Activated CD8-positive, alpha-beta T cell treated with anti-CD3 and anti-CD28 coated beads for 36 hours (primary cell): ENCODE results near the gene CLEC4D. TPM values are rescaled to one million over a fixed set of nuclear protein-coding genes. Genes with fewer than 3 reads are reported as not detected.
"Not testable (repeated sequence)": the region's sequence is repeated elsewhere in the genome, so short reads cannot be mapped to it uniquely, and the experiment has no call there.

Experiments
- ATAC-seq: fragments of 200-7000 bp; cut with Tn5 transposase; one replicate; pipeline ENCODE4 v1.10.0; 2021; ENCODE audit warnings: mild to moderate bottlenecking, moderate library complexity
- CTCF ChIA-PET: fragments of 350-600 bp; sonication (Branson Sonifier 250); formaldehyde crosslinking; loops from one replicate; lab custom pipeline; 2021; ENCODE audit warnings: antibody characterized with exemption; lab: Charles Lee
- POLR2A ChIA-PET: fragments of 350-600 bp; sonication (Branson Sonifier 250); formaldehyde crosslinking; loops from one replicate; lab custom pipeline; 2021; ENCODE audit warnings: antibody characterized with exemption; lab: Charles Lee
- DNase-seq: peaks from one replicate; pipeline ENCODE4 v3.0.0-alpha.2; 2020
- H3K27ac Mint-ChIP-seq: one replicate; pipeline ENCODE4 v1.8.0; 2021; ENCODE audit warnings: mild to moderate bottlenecking, mixed read lengths
- H3K27me3 Mint-ChIP-seq: one replicate; pipeline ENCODE4 v1.8.0; 2021; ENCODE audit warnings: mixed read lengths
- H3K36me3 Mint-ChIP-seq: one replicate; pipeline ENCODE4 v1.8.0; 2021; ENCODE audit warnings: low read depth, mixed read lengths
- H3K4me1 Mint-ChIP-seq: one replicate; pipeline ENCODE4 v1.8.0; 2021; ENCODE audit warnings: low read depth, mixed read lengths
- H3K4me3 Mint-ChIP-seq: one replicate; pipeline ENCODE4 v1.8.0; 2021; ENCODE audit warnings: mild to moderate bottlenecking, moderate library complexity, mixed read lengths
- H3K9me3 Mint-ChIP-seq: one replicate; pipeline ENCODE4 v1.8.0; 2021; ENCODE audit warnings: mixed read lengths
- intact Hi-C: fragments of 100-400 bp; cut with micrococcal nuclease; formaldehyde crosslinking; loops from one replicate; pipeline ENCODE4 v1.10.0; 2022
- total RNA-seq, 2 experiments: library from RNA; stranded (reverse); gene quantifications; one replicate each; pipeline ENCODE4 v1.2.3, GENCODE V29; 2021
- TF ChIP-seq, protein P1 (sequence below): fragments of 200-600 bp; IDR thresholded peaks from one replicate; pipeline ENCODE4 v1.8.0; 2022; ENCODE audit warnings: antibody characterized with exemption, mild to moderate bottlenecking

The CLEC4D gene
- total RNA-seq, 2 experiments from 2014 or later, result not detected

GRCh38 chr12:8532045-8532444 lies 18.7 kb downstream of the CLEC4D start:
- H3K9me3 Mint-ChIP-seq, result no peaks in the 10 kb centered on the region
- intact Hi-C loops, result no loop called here
- H3K27me3 Mint-ChIP-seq, result peaks cover 20% of the 10 kb centered on the region
- H3K4me3 Mint-ChIP-seq, result no peak overlapping the region
- TF ChIP-seq, protein P1, sequence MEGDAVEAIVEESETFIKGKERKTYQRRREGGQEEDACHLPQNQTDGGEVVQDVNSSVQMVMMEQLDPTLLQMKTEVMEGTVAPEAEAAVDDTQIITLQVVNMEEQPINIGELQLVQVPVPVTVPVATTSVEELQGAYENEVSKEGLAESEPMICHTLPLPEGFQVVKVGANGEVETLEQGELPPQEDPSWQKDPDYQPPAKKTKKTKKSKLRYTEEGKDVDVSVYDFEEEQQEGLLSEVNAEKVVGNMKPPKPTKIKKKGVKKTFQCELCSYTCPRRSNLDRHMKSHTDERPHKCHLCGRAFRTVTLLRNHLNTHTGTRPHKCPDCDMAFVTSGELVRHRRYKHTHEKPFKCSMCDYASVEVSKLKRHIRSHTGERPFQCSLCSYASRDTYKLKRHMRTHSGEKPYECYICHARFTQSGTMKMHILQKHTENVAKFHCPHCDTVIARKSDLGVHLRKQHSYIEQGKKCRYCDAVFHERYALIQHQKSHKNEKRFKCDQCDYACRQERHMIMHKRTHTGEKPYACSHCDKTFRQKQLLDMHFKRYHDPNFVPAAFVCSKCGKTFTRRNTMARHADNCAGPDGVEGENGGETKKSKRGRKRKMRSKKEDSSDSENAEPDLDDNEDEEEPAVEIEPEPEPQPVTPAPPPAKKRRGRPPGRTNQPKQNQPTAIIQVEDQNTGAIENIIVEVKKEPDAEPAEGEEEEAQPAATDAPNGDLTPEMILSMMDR, result no peak
- CTCF ChIA-PET, result no interaction called here
- H3K4me1 Mint-ChIP-seq, result no peaks in the 10 kb centered on the region
- DNase-seq (no peak), ATAC-seq (no peak)
- POLR2A ChIA-PET, result no interaction called here
- no peaks in the 10 kb centered on the region for H3K36me3 Mint-ChIP-seq
- no peak overlapping the region for H3K27ac Mint-ChIP-seq

DNA sequence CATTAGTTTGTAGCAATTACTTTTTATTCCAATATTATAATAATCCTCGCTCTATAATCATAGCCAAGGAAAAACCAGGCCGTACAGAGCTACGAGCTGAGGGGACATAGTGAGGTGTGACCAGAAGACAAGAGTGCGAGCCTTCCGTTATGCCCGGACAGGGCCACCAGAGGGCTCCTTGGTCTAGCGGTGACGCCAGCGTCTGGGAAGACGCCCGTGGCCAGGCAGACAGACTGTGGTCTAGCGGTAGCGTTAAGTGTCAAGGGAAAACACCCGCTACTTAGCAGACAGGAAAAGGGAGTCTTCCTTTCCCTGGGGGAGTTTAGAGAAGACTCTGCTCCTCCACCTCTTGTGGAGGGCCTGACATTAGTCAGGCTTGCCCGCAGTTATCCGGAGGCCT lies 24.5 kb downstream of the CLEC4D start:
- ATAC-seq, H3K36me3 Mint-ChIP-seq, CTCF ChIA-PET, H3K27ac Mint-ChIP-seq, POLR2A ChIA-PET, H3K4me3 Mint-ChIP-seq, H3K4me1 Mint-ChIP-seq, intact Hi-C loops, H3K9me3 Mint-ChIP-seq: not testable (repeated sequence)
- H3K27me3 Mint-ChIP-seq, result peaks cover 28% of the 10 kb centered on the region
- peak; percentile 21 for DNase-seq

DNA sequence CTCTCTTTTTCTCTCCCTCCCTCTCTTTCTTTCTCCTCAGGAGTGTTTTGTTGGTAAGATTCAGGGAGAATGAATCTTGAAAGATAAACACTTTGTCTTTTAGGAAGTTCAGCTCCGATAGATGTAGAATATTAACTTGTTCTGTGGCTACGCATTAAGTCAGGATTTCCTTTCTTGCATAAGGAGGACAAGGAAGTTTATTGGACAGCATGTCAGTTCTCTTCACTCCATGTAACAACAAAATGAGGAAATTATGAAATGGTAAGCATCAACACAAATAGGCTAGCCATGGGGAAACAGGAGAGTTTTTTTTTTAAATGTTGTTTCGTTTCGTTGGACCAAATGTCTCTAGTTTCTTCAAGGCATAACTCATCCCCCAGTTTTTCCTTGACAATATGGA lies 27.5 kb downstream of the CLEC4D start, which contains the start of gene CLEC4E:
Gene CLEC4E, minus strand, starts transcription at position 75 of the 400 bp plus-strand sequence. CDS start 108 bp downstream, outside the sequence.
- DNase-seq, H3K4me3 Mint-ChIP-seq, H3K4me1 Mint-ChIP-seq, intact Hi-C loops, ATAC-seq, H3K36me3 Mint-ChIP-seq, H3K9me3 Mint-ChIP-seq, H3K27ac Mint-ChIP-seq, POLR2A ChIA-PET: not testable (repeated sequence)
- peaks cover 26% of the 10 kb centered on the region for H3K27me3 Mint-ChIP-seq
- CTCF ChIA-PET, result interaction anchor here (1.5 kb wide), 1 partner anchor 141 kb away, joined by 4 read pairs; no protein-coding TSS in a partner anchor

DNA sequence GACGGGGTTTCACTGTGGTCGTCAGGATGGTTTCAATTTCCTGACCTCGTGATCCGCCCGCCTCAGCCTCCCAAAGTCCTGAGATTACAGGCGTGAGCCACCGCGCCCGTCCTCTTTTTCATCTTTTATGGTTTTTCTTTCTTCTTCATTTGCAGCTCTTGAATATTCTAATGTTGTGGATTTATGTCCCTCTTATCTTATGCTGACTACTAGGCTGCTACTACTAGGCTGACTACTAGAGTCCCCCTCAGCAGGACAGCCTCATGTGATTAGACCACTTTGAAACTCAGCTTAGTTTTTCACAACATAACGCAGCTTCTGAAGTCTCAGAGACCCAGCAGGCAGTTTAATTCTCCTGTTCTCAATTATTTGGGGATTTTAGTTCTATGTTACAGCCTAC lies 28.3 kb downstream of the CLEC4D start:
- Mint-ChIP-seq H3K4me1 (peaks cover 9% of the 10 kb centered on the region), H3K4me3 (no peak overlapping the region), H3K27ac (no peak overlapping the region), H3K9me3 (no peaks in the 10 kb centered on the region), H3K27me3 (peaks cover 28% of the 10 kb centered on the region), H3K36me3 (no peaks in the 10 kb centered on the region)
- ChIA-PET POLR2A (no interaction called here), CTCF (interaction anchor here (1.5 kb wide), 1 partner anchor 140 kb away, joined by 4 read pairs; no protein-coding TSS in a partner anchor)
- DNase-seq (peak; percentile 16), ATAC-seq (no peak)
- intact Hi-C loops, result no loop called here
- TF ChIP-seq, protein P1, result no peak

- CTCF ChIA-PET, result interaction anchor here (0.6 to 2.5 kb wide), 79 partner anchors 9 to 1177 kb away, joined by 3 to 34 read pairs (median 4); partner anchors contain the start of gene A2ML1
- no peak overlapping the region for H3K27ac Mint-ChIP-seq
- H3K4me3 Mint-ChIP-seq, result no peak overlapping the region
- peaks cover 9% of the 10 kb centered on the region for H3K4me1 Mint-ChIP-seq
- DNase-seq (peak; percentile 82), ATAC-seq (peak; percentile 80)
- H3K27me3 Mint-ChIP-seq, result peaks cover 31% of the 10 kb centered on the region
- POLR2A ChIA-PET, result no interaction called here
- H3K9me3 Mint-ChIP-seq, result no peaks in the 10 kb centered on the region
- no peaks in the 10 kb centered on the region for H3K36me3 Mint-ChIP-seq
- TF ChIP-seq, protein P1, result peak; percentile 94
- intact Hi-C loops, result no loop called here
Observed at GRCh38 chr12:8544295-8544694, 31.0 kb downstream of the CLEC4D start.

GRCh38 chr12:8546591-8546990 lies 33.3 kb downstream of the CLEC4D start:
- ChIA-PET CTCF (no interaction called here), POLR2A (no interaction called here)
- intact Hi-C loops, result no loop called here
- Mint-ChIP-seq H3K9me3 (no peaks in the 10 kb centered on the region), H3K36me3 (no peaks in the 10 kb centered on the region), H3K4me3 (no peak overlapping the region), H3K4me1 (peaks cover 6% of the 10 kb centered on the region), H3K27me3 (peaks cover 15% of the 10 kb centered on the region), H3K27ac (no peak overlapping the region)
- DNase-seq (no peak), ATAC-seq (no peak)
- TF ChIP-seq, protein P1, result no peak
